HG03521 (cell line): ENCODE measurements around the gene ELF3.
"Not testable (repeated sequence)": the region's sequence is repeated elsewhere in the genome, so short reads cannot be mapped to it uniquely, and the experiment has no call there.

Experiments
- ATAC-seq: cut with Tn5 transposase; IDR thresholded peaks from one replicate; pipeline ENCODE4 v1.9.1; 2021; ENCODE audit warnings: mild to moderate bottlenecking, moderate library complexity; ENCODE audit not compliant: unreplicated experiment

The ELF3 gene

GRCh38 chr1:202063093-202063492, 52.7 kb downstream of the ELF3 start:
- ATAC-seq = no peak

GRCh38 chr1:202064889-202065312, 54.5 kb downstream of the ELF3 start:
- ATAC-seq = not testable (repeated sequence)
